SK-N-SH (cell line): ENCODE measurements around the gene SLC6A9.

Experiments
- EP300 ChIP-seq, 2 experiments: IDR thresholded peaks; 2 replicates each; pipeline versions ENCODE4 v1.4.0 to v1.6.1; 2012; ENCODE audit warnings: borderline replicate concordance in 1 of 2, low read depth in 1 of 2, low read length in 1 of 2
- EZH2phosphoT487 ChIP-seq: fragments of 200-600 bp; sonication (generic); IDR thresholded peaks from 2 replicates; pipeline ENCODE4 v1.6.1; 2017; ENCODE audit warnings: low read depth, mixed run types, mild to moderate bottlenecking, antibody characterized with exemption, moderate library complexity, borderline replicate concordance
- GABPA ChIP-seq: IDR thresholded peaks from 2 replicates; pipeline ENCODE4 v1.4.0; 2012; ENCODE audit warnings: low read depth, mild to moderate bottlenecking
- GATA2 ChIP-seq: sonication (generic); formaldehyde crosslinking; IDR thresholded peaks from 2 replicates; pipeline ENCODE4 v1.5.0; 2020; ENCODE audit warnings: mild to moderate bottlenecking, missing genetic modification reagents
- JUND ChIP-seq: IDR thresholded peaks from 2 replicates; pipeline ENCODE4 v1.4.0; 2012
- RXRA ChIP-seq: IDR thresholded peaks from 2 replicates; pipeline ENCODE4 v1.4.0; 2012; ENCODE audit warnings: low read depth, mild to moderate bottlenecking, borderline replicate concordance
- SIN3A ChIP-seq: IDR thresholded peaks from 2 replicates; pipeline ENCODE4 v1.6.1; 2012; ENCODE audit warnings: low read depth, mild to moderate bottlenecking, low read length, moderate library complexity, borderline replicate concordance
- TAF1 ChIP-seq: IDR thresholded peaks from 2 replicates; pipeline ENCODE4 v1.6.1; 2012; ENCODE audit warnings: low read depth, mild to moderate bottlenecking, low read length, moderate library complexity, borderline replicate concordance
- TCF12 ChIP-seq: IDR thresholded peaks from 2 replicates; pipeline ENCODE4 v1.4.0; 2012
- TEAD4 ChIP-seq: IDR thresholded peaks from 2 replicates; pipeline ENCODE4 v1.4.0; 2012; ENCODE audit warnings: mild to moderate bottlenecking, borderline replicate concordance; ENCODE audit not compliant: insufficient read depth
- YY1 ChIP-seq: IDR thresholded peaks from 2 replicates; pipeline ENCODE4 v1.4.0; 2012; ENCODE audit warnings: low read depth, mild to moderate bottlenecking
- TF ChIP-seq, protein P1 (sequence below): fragments of 200-600 bp; sonication (generic); IDR thresholded peaks from 2 replicates; pipeline ENCODE4 v1.6.1; 2017; ENCODE audit warnings: antibody characterized with exemption, mild to moderate bottlenecking, moderate library complexity
- TF ChIP-seq, protein P2 (sequence below): IDR thresholded peaks from 2 replicates; pipeline ENCODE4; 2012

DNA sequence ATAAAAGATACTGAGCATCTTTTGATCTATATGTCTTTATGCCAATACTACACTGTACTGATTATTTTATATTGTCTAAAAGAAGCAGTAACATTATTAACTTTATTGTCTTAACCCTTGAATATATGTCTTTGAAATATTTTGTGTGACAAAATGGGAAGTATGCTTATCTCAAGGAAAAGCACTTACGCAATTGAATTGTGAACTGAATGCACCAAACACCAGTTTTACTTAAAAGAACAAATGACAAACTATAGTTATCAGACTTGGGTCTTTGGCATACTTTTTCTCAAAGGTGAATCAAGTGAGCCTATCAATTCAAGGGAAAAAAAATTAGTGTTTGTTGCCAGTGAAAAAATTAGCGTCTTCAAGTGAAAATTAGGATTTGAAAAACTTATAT lies 9.2 kb upstream of the SLC6A9 start:
- TF ChIP-seq RXRA (no peak), EZH2phosphoT487 (no peak), TAF1 (no peak), SIN3A (no peak), GABPA (no peak), YY1 (no peak), TCF12 (no peak), JUND (no peak), GATA2 (CRISPR knock-in tag) (no peak), TEAD4 (no peak), EP300 (IDR thresholded peaks at IDR 0.05; ENCODE audit: borderline replicate concordance in 1 of 2, low read depth in 1 of 2, low read length in 1 of 2) (no peak)
- TF ChIP-seq, protein P1, sequence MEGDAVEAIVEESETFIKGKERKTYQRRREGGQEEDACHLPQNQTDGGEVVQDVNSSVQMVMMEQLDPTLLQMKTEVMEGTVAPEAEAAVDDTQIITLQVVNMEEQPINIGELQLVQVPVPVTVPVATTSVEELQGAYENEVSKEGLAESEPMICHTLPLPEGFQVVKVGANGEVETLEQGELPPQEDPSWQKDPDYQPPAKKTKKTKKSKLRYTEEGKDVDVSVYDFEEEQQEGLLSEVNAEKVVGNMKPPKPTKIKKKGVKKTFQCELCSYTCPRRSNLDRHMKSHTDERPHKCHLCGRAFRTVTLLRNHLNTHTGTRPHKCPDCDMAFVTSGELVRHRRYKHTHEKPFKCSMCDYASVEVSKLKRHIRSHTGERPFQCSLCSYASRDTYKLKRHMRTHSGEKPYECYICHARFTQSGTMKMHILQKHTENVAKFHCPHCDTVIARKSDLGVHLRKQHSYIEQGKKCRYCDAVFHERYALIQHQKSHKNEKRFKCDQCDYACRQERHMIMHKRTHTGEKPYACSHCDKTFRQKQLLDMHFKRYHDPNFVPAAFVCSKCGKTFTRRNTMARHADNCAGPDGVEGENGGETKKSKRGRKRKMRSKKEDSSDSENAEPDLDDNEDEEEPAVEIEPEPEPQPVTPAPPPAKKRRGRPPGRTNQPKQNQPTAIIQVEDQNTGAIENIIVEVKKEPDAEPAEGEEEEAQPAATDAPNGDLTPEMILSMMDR: no peak
- TF ChIP-seq, protein P2, sequence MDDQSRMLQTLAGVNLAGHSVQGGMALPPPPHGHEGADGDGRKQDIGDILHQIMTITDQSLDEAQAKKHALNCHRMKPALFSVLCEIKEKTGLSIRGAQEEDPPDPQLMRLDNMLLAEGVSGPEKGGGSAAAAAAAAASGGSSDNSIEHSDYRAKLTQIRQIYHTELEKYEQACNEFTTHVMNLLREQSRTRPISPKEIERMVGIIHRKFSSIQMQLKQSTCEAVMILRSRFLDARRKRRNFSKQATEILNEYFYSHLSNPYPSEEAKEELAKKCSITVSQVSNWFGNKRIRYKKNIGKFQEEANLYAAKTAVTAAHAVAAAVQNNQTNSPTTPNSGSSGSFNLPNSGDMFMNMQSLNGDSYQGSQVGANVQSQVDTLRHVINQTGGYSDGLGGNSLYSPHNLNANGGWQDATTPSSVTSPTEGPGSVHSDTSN: no peak
